Lower lobe of right lung (tissue), 2 donors: ENCODE data around the gene AMHR2. TPM values are rescaled to one million over a fixed set of nuclear protein-coding genes. Genes with fewer than 3 reads are reported as not detected.
A peak's percentile ranks its signal among the peaks of the same experiment; 100 is the strongest.
"Not testable (repeated sequence)": the region's sequence is repeated elsewhere in the genome, so short reads cannot be mapped to it uniquely, and the experiment has no call there.

ENCODE experiments used
- ATAC-seq, 2 donors: fragments of 200-7000 bp; cut with Tn5 transposase; one replicate each; pipeline ENCODE4 v1.9.1; 2020 to 2022; ENCODE audit warnings: mild to moderate bottlenecking in 2 of 2, moderate library complexity in 2 of 2
- DNase-seq: peaks from one replicate; pipeline ENCODE4 v3.0.0-alpha.2; 2020
- H3K27ac ChIP-seq: fragments of 200-600 bp; one replicate; pipeline ENCODE4 v1.8.0; 2022
- H3K27me3 ChIP-seq: fragments of 200-600 bp; one replicate; pipeline ENCODE4 v1.8.0; 2022; ENCODE audit warnings: low read depth
- H3K36me3 ChIP-seq: fragments of 200-600 bp; one replicate; pipeline ENCODE4 v1.8.0; 2022; ENCODE audit warnings: mild to moderate bottlenecking
- H3K4me1 ChIP-seq: fragments of 200-600 bp; one replicate; pipeline ENCODE4 v1.8.0; 2022
- H3K4me3 ChIP-seq: fragments of 200-600 bp; one replicate; pipeline ENCODE4 v1.8.0; 2022; ENCODE audit warnings: mild to moderate bottlenecking
- H3K9me3 ChIP-seq: fragments of 200-600 bp; one replicate; pipeline ENCODE4 v1.8.0; 2022
- intact Hi-C: fragments of 100-400 bp; cut with DNase I; formaldehyde crosslinking; loops from one replicate; pipeline ENCODE4 v1.11.0; 2022
- total RNA-seq: library from RNA; stranded (reverse); fragmentation: NEBNext Ultra II Directional; extraction: Animal tissue kit (Norgen Biotek cat#: 25700); gene quantifications from one replicate; pipeline ENCODE4 v1.2.1, GENCODE V29; 2021
- TF ChIP-seq, protein P1 (sequence below): fragments of 200-600 bp; IDR thresholded peaks from one replicate; pipeline ENCODE4 v1.8.0; 2022; ENCODE audit warnings: antibody characterized with exemption, mild to moderate bottlenecking
- donor health status: DM: no; HTN: yes; CAD: no; lungs with severe emphysema.

The AMHR2 gene
- total RNA-seq, 1 donor from 2014 or later, result 1.2 TPM

DNA sequence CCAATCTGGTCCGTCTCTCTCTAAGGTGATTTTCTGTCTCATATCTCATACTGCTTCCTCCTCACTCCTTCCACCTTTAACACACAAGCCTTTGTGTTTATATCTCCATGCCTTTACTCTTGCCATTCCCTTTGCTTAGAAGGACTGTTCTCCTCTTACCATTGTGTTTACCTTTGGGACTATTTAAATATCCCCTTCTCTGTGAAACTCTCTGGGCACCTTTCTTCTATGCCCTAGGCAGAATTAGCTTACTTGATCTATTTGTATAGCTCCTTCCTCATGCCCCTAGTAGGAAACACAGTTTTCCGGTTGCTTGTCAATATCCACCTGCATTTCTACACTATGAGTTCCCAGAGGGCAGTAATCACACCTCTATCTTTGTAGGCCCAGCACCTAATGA lies 3.9 kb upstream of the AMHR2 start:
- intact Hi-C loops, result loop anchor here (5.0 kb wide), 1 partner anchor 67 kb away; no protein-coding TSS in a partner anchor
- Histone ChIP-seq H3K27ac (no peak overlapping the region), H3K9me3 (no peaks in the 10 kb centered on the region), H3K4me1 (peaks cover 26% of the 10 kb centered on the region), H3K27me3 (no peaks in the 10 kb centered on the region), H3K4me3 (no peak overlapping the region), H3K36me3 (no peaks in the 10 kb centered on the region)
- ATAC-seq, result no peak
- TF ChIP-seq, protein P1, sequence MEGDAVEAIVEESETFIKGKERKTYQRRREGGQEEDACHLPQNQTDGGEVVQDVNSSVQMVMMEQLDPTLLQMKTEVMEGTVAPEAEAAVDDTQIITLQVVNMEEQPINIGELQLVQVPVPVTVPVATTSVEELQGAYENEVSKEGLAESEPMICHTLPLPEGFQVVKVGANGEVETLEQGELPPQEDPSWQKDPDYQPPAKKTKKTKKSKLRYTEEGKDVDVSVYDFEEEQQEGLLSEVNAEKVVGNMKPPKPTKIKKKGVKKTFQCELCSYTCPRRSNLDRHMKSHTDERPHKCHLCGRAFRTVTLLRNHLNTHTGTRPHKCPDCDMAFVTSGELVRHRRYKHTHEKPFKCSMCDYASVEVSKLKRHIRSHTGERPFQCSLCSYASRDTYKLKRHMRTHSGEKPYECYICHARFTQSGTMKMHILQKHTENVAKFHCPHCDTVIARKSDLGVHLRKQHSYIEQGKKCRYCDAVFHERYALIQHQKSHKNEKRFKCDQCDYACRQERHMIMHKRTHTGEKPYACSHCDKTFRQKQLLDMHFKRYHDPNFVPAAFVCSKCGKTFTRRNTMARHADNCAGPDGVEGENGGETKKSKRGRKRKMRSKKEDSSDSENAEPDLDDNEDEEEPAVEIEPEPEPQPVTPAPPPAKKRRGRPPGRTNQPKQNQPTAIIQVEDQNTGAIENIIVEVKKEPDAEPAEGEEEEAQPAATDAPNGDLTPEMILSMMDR, result no peak
- no peak for DNase-seq

DNA sequence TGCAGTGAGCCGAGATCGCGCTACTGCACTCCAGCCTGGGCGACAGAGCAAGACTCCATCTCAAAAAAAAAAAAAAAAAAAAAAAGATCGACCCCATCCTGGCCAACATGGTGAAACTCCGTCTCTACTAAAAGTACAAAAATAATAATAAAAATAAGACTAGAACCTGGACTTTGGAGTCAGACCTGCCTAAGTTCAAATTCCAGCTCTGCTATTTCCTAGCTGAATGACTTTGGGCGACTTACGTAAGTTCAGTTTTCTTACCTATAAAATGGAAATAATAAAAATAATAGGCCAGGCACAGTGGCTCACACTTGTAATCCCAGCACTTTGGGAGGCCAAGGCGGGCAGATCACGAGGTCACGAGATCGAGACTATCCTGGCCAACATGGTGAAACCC lies 1.4 kb upstream of the AMHR2 start:
- not testable (repeated sequence) for ATAC-seq, H3K27me3 ChIP-seq, H3K4me3 ChIP-seq, H3K27ac ChIP-seq, H3K36me3 ChIP-seq, H3K9me3 ChIP-seq, DNase-seq
- intact Hi-C loops, result loop anchor here (5.0 kb wide), 1 partner anchor 70 kb away; no protein-coding TSS in a partner anchor
- H3K4me1 ChIP-seq, result peaks cover 14% of the 10 kb centered on the region

DNA sequence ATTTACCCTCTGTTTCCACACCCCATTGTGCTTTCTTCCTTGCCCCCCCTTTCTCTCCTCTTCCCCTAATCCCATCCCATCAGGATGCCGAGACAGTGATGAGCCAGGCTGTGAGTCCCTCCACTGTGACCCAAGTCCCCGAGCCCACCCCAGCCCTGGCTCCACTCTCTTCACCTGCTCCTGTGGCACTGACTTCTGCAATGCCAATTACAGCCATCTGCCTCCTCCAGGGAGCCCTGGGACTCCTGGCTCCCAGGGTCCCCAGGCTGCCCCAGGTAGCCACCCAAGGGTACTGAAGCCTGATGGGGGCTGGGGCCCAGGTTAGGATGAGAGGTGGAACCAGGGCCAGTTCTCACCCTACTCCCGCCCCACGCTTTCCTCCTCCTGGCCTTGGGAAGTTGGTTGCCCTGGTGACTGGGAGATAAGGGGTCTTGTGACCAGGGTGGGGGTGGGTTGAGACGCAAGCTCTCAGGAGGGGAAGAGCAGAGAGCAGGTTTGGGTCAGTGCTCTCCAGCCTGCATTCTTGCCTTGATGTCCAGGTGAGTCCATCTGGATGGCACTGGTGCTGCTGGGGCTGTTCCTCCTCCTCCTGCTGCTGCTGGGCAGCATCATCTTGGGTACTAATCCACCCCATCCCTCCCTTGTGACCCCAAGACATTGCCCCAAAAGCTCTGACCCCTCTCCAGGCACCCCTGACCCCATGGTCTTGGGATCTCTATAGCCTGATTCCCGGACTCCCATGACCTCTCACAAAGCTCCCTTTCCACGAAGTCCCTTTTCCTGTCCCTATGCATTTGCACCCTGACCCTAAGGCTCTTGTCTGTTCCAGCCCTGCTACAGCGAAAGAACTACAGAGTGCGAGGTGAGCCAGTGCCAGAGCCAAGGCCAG lies 1.2 kb downstream of the AMHR2 start:
- H3K27me3 ChIP-seq, result no peaks in the 10 kb centered on the region
- no peak overlapping the region for H3K27ac ChIP-seq
- H3K9me3 ChIP-seq, result no peaks in the 10 kb centered on the region
- peaks cover 7% of the 10 kb centered on the region for H3K4me1 ChIP-seq
- H3K4me3 ChIP-seq, result no peak overlapping the region
- TF ChIP-seq, protein P1, result no peak
- DNase-seq (no peak), ATAC-seq (no peak)
- intact Hi-C loops, result loop anchor here (5.0 kb wide), 1 partner anchor 73 kb away; no protein-coding TSS in a partner anchor
- H3K36me3 ChIP-seq, result no peaks in the 10 kb centered on the region

DNA sequence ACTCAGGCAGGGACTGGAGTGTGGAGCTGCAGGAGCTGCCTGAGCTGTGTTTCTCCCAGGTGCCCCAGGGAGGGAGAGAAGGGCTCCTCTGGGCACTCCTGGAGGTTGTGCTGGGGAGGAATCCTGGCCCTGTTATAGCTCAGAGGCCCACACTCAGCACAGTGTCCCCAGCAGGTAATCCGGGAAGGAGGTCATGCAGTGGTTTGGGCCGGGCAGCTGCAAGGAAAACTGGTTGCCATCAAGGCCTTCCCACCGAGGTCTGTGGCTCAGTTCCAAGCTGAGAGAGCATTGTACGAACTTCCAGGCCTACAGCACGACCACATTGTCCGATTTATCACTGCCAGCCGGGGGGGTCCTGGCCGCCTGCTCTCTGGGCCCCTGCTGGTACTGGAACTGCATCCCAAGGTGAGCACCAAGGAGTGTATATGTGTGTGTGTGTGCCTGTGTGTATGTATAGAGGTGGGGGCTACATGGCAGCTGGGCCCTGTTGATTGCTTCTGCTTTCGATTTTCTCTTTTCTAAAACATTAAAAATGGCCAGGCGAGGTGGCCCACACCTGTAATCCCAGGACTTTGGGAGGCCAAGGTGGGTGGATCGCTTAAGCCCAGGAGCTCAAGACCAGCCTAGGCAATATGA lies 2.0 kb downstream of the AMHR2 start:
- TF ChIP-seq, protein P1, result no peak
- Histone ChIP-seq H3K27me3 (no peaks in the 10 kb centered on the region), H3K27ac (no peak overlapping the region), H3K36me3 (no peaks in the 10 kb centered on the region), H3K9me3 (no peaks in the 10 kb centered on the region), H3K4me1 (peaks cover 7% of the 10 kb centered on the region), H3K4me3 (no peak overlapping the region)
- intact Hi-C loops, result no loop called here
- no peak for DNase-seq
- ATAC-seq, result no peak

DNA sequence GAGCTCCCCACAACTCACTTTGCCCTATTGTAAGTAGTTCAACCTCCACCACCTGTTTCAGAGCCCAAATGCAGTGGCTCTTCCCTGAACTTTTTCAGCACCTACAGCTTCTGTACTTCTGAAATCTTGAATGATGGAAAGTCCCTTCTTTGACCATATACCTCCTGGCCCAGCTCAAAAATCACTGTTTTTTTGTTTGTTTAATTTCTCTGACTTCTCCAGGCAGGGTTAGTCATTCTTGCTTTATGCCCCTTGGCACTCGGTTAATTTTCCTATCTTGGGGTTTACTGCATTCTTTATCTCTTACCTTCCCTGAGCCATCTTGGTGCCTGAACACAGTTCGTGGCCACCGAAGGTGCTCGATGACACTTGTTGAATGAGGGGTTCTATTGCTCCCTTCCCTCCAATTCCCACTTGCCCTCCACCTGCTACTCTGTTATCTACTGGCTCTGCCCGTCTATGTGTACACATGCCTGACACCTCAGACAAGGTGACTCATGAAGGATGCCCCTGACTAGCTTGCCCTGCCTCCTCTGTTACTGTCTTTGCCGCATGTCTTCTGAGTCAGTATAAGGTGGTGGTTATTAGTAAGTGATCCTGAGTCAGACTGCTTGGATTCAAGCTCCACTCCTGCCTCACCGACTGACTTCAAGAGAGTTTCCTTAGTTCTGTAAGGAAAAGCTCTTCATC lies 4.4 kb downstream of the AMHR2 start:
- intact Hi-C loops, result no loop called here
- no peak overlapping the region for H3K27ac ChIP-seq
- H3K4me3 ChIP-seq, result no peak overlapping the region
- H3K36me3 ChIP-seq, result no peaks in the 10 kb centered on the region
- DNase-seq (no peak), ATAC-seq (peak in 1 of 2 donors; percentile 28)
- H3K27me3 ChIP-seq, result no peaks in the 10 kb centered on the region
- TF ChIP-seq, protein P1, result no peak
- H3K4me1 ChIP-seq, result no peaks in the 10 kb centered on the region
- no peaks in the 10 kb centered on the region for H3K9me3 ChIP-seq
